Upper lobe of right lung (tissue), 1 donor: Measurements from ENCODE around the gene DYNLT1. TPM values are rescaled to one million over a fixed set of nuclear protein-coding genes. Genes with fewer than 3 reads are reported as not detected.
"Not testable (repeated sequence)": the region's sequence is repeated elsewhere in the genome, so short reads cannot be mapped to it uniquely, and the experiment has no call there.

Experiments
- ATAC-seq: fragments of 200-7000 bp; cut with Tn5 transposase; one replicate; pipeline ENCODE4 v1.9.1; 2020; ENCODE audit warnings: mild to moderate bottlenecking, moderate library complexity
- DNase-seq: peaks from one replicate; pipeline ENCODE4 v3.0.0-alpha.2; 2020
- H3K27ac ChIP-seq: fragments of 200-600 bp; one replicate; pipeline ENCODE4 v1.8.0; 2022
- H3K27me3 ChIP-seq: fragments of 200-600 bp; one replicate; pipeline ENCODE4 v1.8.0; 2022; ENCODE audit warnings: mild to moderate bottlenecking
- H3K36me3 ChIP-seq: fragments of 200-600 bp; one replicate; pipeline ENCODE4 v1.8.0; 2022
- H3K4me1 ChIP-seq: fragments of 200-600 bp; one replicate; pipeline ENCODE4 v1.8.0; 2022
- H3K4me3 ChIP-seq: fragments of 200-600 bp; one replicate; pipeline ENCODE4 v1.8.0; 2022; ENCODE audit warnings: mild to moderate bottlenecking
- H3K9me3 ChIP-seq: fragments of 200-600 bp; one replicate; pipeline ENCODE4 v1.8.0; 2022
- intact Hi-C: fragments of 100-400 bp; cut with DNase I; formaldehyde crosslinking; loops from one replicate; pipeline ENCODE4 v1.11.0; 2022
- total RNA-seq: library from RNA; stranded (reverse); fragmentation: NEBNext Ultra II Directional; extraction: Animal tissue kit (Norgen Biotek cat#: 25700); gene quantifications from one replicate; pipeline ENCODE4 v1.2.1, GENCODE V29; 2021
- TF ChIP-seq, protein P1 (sequence below): fragments of 200-600 bp; IDR thresholded peaks from one replicate; pipeline ENCODE4 v1.8.0; 2022; ENCODE audit warnings: antibody characterized with exemption
- donor health status: DM: no; HTN: yes; CAD: no; lungs with severe emphysema.

The DYNLT1 gene
- total RNA-seq, 1 donor from 2014 or later: 104 TPM

DNA sequence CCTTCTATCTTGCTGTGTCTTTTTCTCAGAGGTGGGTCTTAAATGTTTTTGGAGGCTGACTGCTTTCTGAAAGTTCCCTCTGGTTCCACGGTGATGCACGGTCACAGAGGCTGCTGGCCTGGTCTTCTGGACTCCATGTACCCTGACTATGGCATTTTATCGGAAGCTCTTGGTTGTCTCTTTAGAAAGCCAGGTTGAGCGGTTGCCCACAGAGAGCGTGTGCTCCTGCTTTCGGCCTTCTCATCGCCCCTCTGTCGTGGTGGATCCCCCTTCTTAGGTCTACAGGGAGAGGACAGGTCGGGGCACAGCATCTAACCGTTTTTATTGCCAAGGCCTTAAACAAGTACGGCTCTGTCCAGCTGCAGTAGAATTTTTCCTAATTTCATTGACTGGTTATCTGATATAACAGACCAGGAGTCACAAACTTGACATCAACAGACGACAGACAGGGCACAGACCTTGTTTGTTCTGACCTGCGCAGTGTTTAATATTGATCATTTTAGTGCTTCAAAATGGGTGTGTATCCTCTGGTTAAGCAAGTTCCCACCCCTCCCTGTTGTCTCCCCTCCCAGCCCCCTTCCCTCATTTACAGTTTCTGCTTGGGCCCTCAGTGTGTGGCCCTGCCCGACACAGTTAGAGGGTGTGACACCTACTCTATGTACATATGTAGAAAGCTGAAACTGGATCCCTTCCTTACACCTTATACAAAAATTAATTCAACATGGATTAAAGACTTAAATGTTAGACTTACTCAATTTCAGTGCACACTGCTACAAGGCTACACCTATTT, 30.0 kb upstream of the DYNLT1 start:
- Histone ChIP-seq H3K4me3 (no peak overlapping the region), H3K27me3 (no peaks in the 10 kb centered on the region), H3K9me3 (no peaks in the 10 kb centered on the region), H3K4me1 (no peaks in the 10 kb centered on the region), H3K27ac (no peak overlapping the region), H3K36me3 (no peaks in the 10 kb centered on the region)
- DNase-seq (no peak), ATAC-seq (no peak)
- TF ChIP-seq, protein P1, sequence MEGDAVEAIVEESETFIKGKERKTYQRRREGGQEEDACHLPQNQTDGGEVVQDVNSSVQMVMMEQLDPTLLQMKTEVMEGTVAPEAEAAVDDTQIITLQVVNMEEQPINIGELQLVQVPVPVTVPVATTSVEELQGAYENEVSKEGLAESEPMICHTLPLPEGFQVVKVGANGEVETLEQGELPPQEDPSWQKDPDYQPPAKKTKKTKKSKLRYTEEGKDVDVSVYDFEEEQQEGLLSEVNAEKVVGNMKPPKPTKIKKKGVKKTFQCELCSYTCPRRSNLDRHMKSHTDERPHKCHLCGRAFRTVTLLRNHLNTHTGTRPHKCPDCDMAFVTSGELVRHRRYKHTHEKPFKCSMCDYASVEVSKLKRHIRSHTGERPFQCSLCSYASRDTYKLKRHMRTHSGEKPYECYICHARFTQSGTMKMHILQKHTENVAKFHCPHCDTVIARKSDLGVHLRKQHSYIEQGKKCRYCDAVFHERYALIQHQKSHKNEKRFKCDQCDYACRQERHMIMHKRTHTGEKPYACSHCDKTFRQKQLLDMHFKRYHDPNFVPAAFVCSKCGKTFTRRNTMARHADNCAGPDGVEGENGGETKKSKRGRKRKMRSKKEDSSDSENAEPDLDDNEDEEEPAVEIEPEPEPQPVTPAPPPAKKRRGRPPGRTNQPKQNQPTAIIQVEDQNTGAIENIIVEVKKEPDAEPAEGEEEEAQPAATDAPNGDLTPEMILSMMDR: no peak
- intact Hi-C loops: no loop called here

DNA sequence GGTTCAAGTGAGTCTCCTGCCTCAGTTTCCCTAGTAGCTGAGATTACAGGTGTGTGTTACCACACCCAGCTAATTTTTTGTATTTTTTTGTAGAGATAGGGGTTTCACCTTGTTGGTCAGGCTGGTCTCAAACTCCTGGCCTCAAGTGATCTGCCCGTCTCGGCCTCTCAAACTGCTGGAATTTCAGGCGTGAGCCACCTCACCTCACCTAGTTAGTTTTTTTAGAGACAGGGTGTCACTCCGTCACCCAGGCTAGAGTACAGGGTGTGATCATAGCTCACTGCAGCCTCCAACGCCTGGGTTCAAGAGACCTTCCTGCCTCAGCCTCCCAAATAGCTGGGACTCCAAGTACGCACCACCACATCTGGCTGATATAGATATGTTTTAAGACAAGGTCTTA, 28.2 kb upstream of the DYNLT1 start:
- Histone ChIP-seq H3K27ac (no peak overlapping the region), H3K9me3 (no peaks in the 10 kb centered on the region), H3K36me3 (no peaks in the 10 kb centered on the region), H3K4me1 (peaks cover 10% of the 10 kb centered on the region), H3K27me3 (no peaks in the 10 kb centered on the region), H3K4me3 (no peak overlapping the region)
- TF ChIP-seq, protein P1: no peak
- DNase-seq (no peak), ATAC-seq (no peak)
- intact Hi-C loops: no loop called here

DNA sequence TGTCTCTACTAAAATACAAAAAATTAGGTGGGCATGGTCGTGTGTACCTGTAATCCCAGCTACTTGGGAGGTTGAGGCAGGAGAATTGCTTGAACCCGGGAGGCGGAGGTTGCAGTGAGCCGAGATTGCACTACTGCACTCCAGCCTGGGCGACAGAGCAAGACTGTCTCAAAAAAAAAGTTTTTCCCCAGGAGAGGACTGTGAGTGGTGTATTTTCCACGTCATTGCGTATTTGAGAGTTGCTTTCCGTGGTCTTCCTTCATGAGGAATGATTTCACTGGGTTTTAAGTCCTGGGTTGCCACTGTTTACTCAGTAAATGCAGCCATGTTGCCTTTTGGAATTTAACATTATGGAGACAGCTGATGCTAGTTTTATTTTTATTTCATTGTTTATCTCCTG, 27.6 kb upstream of the DYNLT1 start:
- intact Hi-C loops, H3K27me3 ChIP-seq, H3K36me3 ChIP-seq, H3K27ac ChIP-seq, ATAC-seq, DNase-seq, H3K4me3 ChIP-seq, H3K9me3 ChIP-seq: not testable (repeated sequence)
- peaks cover 15% of the 10 kb centered on the region for H3K4me1 ChIP-seq

DNA sequence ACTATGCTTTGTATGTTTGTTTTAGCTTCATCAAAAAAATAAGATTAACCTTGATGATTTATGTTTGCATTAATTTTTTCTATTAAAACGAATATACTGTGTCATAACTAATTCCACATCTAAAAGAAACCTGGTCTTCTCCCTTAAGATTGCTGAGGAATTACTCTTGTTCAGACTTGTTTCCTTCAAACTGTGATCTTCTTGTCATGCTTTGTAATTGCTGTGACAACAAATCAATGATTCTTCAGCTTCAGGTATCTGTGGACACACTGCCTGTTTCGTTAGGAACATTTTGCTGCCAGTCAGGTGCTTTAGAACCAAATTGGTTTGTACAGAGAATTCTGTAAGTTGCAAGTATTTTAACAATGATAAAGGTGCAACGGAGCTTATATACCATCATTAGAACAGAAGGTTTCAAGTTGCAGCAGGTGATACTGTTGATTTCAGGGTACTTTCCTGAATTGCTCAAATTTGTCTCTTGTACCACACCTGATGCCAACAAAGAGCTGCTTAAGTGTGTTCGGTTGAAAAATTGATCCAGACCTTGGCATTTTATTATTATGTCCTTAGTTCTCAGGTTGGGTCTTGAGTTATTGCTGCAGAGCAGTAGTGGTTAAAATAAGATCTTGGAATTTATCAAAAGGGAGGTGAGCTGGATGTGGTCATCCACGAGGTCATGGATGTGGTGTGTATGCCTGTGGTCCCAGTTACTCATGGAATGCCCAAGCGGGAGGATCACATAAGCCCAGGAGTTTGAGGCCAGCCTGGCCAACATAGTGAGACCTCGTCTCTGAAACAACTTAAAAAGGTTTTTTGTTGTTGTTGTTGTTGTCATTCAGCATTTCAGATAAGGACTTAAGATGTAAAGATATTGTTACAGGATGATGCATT, 24.8 kb upstream of the DYNLT1 start:
- Histone ChIP-seq H3K9me3 (no peaks in the 10 kb centered on the region), H3K27me3 (no peaks in the 10 kb centered on the region), H3K4me1 (peaks cover 16% of the 10 kb centered on the region), H3K4me3 (no peak overlapping the region), H3K27ac (no peak overlapping the region), H3K36me3 (no peaks in the 10 kb centered on the region)
- no peak for DNase-seq
- intact Hi-C loops: no loop called here
- ATAC-seq: no peak
- TF ChIP-seq, protein P1: no peak

DNA sequence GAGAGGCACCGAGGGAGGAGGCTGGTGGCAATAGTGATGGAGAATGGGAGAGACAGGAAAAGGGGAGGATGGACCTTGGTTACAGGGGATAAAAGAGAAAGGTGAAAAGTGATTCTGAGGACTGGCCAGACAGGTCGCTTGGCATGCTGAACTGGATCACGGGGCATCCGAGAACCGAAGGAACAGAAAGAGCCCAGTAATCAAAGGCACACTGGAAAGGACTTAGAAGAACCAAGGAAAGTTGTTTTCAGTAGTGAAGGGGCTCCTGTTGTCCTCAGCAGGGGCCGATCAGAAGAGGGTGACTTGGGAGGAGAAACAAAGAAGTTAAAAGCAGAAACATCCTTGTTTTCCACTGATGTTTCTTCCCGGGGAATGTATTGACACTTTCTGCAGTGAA, 24.2 kb upstream of the DYNLT1 start:
- no peak for DNase-seq
- no peaks in the 10 kb centered on the region for H3K9me3 ChIP-seq
- H3K27me3 ChIP-seq: no peaks in the 10 kb centered on the region
- intact Hi-C loops: no loop called here
- H3K36me3 ChIP-seq: no peaks in the 10 kb centered on the region
- no peak for ATAC-seq
- no peak overlapping the region for H3K4me3 ChIP-seq
- peaks cover 23% of the 10 kb centered on the region for H3K4me1 ChIP-seq
- TF ChIP-seq, protein P1: no peak
- no peak overlapping the region for H3K27ac ChIP-seq
